ENCODE results near the gene GDI2. TPM values are rescaled to one million over a fixed set of nuclear protein-coding genes. Genes with fewer than 3 reads are reported as not detected.

Gene GDI2
- total and polyA plus RNA-seq, 2 of the 13 experiments (the other 11 are each of a cell fraction or from before 2014, with no cell fraction given), result 153 to 477 TPM

GRCh38 chr10:5814110-5815107, 1.2 kb upstream of the GDI2 start (continued):
- TF ChIP-seq AFF4 (CRISPR knock-in tag; IDR thresholded peaks at IDR 0.05) (no peak), GLI4 (CRISPR knock-in tag; IDR thresholded peaks at IDR 0.05; ENCODE audit: borderline replicate concordance) (no peak), ZNF510 (CRISPR knock-in tag; IDR thresholded peaks at IDR 0.05; ENCODE audit: low read depth) (0 out of 2 replicates have a peak, but pooled peaks have one; percentile 7), CBX1 (IDR thresholded peaks at IDR 0.05; ENCODE audit: low read depth) (no peak), ZNF687 (CRISPR knock-in tag; IDR thresholded peaks at IDR 0.05) (no peak), ZSCAN30 (CRISPR knock-in tag; IDR thresholded peaks at IDR 0.05) (peak; percentile 84; the same call in 1 of the 2 replicates), SMC3 (IDR thresholded peaks at IDR 0.05; ENCODE audit: low read length) (no peak), MAFF (IDR thresholded peaks at IDR 0.05; ENCODE audit: low read depth, low read length) (peak; percentile 99), NCOA5 (CRISPR knock-in tag; IDR thresholded peaks at IDR 0.05) (no peak), ZFX (CRISPR knock-in tag; IDR thresholded peaks at IDR 0.05; ENCODE audit: low read depth) (no peak), SRSF9 (IDR thresholded peaks at IDR 0.05; ENCODE audit: borderline replicate concordance, insufficient read depth, low read depth, low read length, poor library complexity, severe bottlenecking) (no peak), SP2 (CRISPR knock-in tag; IDR thresholded peaks at IDR 0.05) (no peak), SRY (CRISPR knock-in tag; IDR thresholded peaks at IDR 0.05) (no peak), MAFG (CRISPR knock-in tag; IDR thresholded peaks at IDR 0.05) (0 out of 2 replicates have a peak, but pooled peaks have one; percentile 75), ZNF44 (CRISPR knock-in tag; IDR thresholded peaks at IDR 0.05) (no peak), HOXA5 (CRISPR knock-in tag; IDR thresholded peaks at IDR 0.05) (no peak), ETV5 (CRISPR knock-in tag; IDR thresholded peaks at IDR 0.05; ENCODE audit: borderline replicate concordance) (no peak), ATF2 (CRISPR knock-in tag; IDR thresholded peaks at IDR 0.05) (no peak), ZNF17 (CRISPR knock-in tag; IDR thresholded peaks at IDR 0.05) (no peak)
